ENCODE measurements around the gene EPS8.

DNA sequence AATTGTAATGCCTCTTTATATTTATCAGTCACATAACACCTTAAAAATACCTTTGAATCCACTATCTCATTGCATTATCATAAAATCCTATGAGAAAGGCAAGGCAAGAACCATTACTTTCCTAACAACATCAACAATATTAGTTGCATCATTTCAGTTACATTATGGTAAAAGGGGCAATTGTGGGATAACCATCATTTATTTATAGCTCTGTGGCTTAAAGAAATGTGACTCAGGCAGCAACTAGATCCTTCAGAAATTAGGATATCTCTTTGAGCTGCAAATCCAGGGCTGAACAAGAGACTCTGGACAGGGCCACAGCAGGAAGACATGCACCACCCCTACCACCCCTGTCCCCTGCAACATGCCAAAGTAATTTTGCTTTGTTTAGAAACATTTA lies 36.4 kb downstream of the EPS8 start:
- no peak for TF ChIP-seq POLR2AphosphoS5 (IDR thresholded peaks at IDR 0.05; ENCODE audit: low read depth, low read length)
- TF ChIP-seq, protein P1, sequence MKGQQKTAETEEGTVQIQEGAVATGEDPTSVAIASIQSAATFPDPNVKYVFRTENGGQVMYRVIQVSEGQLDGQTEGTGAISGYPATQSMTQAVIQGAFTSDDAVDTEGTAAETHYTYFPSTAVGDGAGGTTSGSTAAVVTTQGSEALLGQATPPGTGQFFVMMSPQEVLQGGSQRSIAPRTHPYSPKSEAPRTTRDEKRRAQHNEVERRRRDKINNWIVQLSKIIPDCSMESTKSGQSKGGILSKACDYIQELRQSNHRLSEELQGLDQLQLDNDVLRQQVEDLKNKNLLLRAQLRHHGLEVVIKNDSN (IDR thresholded peaks at IDR 0.05; ENCODE audit: borderline replicate concordance, low read depth): no peak
- TF ChIP-seq CTCF (IDR thresholded peaks at IDR 0.05): no peak
- no peak for TF ChIP-seq MXI1 (IDR thresholded peaks at IDR 0.05; ENCODE audit: low read depth, low read length)
- no peak for TF ChIP-seq TEAD4 (IDR thresholded peaks at IDR 0.05; ENCODE audit: borderline replicate concordance, insufficient read depth)

Data from SK-N-SH (cell line).